T-helper 1 cell treated with Interleukin-12 subunit alpha and Interleukin-12 subunit beta and Interleukin-4 antibody, amounts not matched to agents 30 ng/mL and 1 ng/mL, for 36 hours (primary cell): ENCODE results near the gene ZNF536. TPM values are rescaled to one million over a fixed set of nuclear protein-coding genes. Genes with fewer than 3 reads are reported as not detected.

ENCODE experiments used
- intact Hi-C: fragments of 100-400 bp; cut with micrococcal nuclease; formaldehyde crosslinking; loops from one replicate; pipeline ENCODE4 v1.15.1; 2024
- total RNA-seq: library from RNA; stranded (reverse); gene quantifications from 2 replicates; pipeline ENCODE4 v1.2.3, GENCODE V29; 2022

The ZNF536 gene
- total RNA-seq, 1 donor from 2014 or later: not detected

GRCh38 chr19:30602661-30603350 is 230.6 kb downstream of the ZNF536 start:
- intact Hi-C loops: no loop called here

DNA sequence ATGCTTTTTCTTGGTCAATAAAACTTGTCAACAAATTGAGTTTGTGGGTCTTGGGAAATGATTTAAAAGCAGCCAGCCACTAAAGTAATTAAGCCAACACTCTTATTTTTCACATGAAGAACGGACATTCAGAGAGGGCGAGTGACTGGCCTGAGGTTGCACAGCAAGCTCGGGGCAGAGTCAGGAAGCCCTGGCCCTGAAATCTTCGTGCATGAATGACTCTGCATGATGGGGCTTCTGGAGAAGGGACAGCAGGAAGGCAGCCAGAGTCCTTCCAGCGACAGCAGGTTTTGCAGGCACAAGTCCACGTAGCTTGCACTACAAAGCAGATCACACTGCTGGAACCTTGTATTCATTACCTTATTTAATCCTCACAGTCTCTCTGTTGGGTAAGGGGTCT is 232.5 kb downstream of the ZNF536 start:
- intact Hi-C loops: no loop called here

DNA sequence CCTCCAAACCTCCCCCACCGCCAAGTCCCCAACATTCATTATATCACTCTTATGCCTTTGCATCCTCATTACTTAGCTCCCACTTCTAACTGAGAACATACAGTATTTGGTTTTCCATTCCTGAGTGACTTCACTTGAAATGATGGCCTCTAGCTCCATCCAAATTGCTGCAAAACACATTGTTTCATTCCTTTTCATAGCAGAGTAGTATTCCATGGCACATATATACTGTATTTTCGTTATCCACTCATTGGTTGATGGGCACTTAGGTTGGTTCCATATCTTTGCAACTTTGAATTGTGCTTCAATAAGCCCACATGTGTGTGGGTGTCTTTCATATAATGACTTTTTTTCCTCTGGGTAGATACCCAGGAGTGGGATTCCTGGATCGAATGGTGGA is 233.1 kb downstream of the ZNF536 start:
- intact Hi-C loops: no loop called here

- intact Hi-C loops: no loop called here
These were observed 234.2 kb downstream of the ZNF536 start for GRCh38 chr19:30606114-30607050.
